Hepatocyte (in vitro differentiated cells): ENCODE data around the gene RABL3. TPM values are rescaled to one million over a fixed set of nuclear protein-coding genes. Genes with fewer than 3 reads are reported as not detected.

Source experiments
- DNase-seq: peaks from one replicate; pipeline ENCODE4 v3.0.0-alpha.2; 2016; ENCODE audit warnings: low spot score
- H2AFZ ChIP-seq: fragments of 200-600 bp; sonication (generic); 2 replicates; pipeline ENCODE4 v1.6.0; 2016; ENCODE audit warnings: antibody characterized with exemption, mild to moderate bottlenecking
- H3K27ac ChIP-seq: fragments of 200-600 bp; sonication (generic); 2 replicates; pipeline ENCODE4 v1.5.1; 2016; ENCODE audit warnings: mild to moderate bottlenecking
- H3K27me3 ChIP-seq: fragments of 200-600 bp; sonication (generic); 2 replicates; pipeline ENCODE4 v1.6.1; 2016
- H3K36me3 ChIP-seq: fragments of 200-600 bp; sonication (generic); replicated peaks from 2 replicates; pipeline ENCODE4 v1.5.1; 2016; ENCODE audit warnings: low read depth; ENCODE audit not compliant: insufficient read depth
- H3K4me1 ChIP-seq: fragments of 200-600 bp; sonication (generic); 2 replicates; pipeline ENCODE4 v1.5.1; 2016; ENCODE audit warnings: mild to moderate bottlenecking, moderate library complexity; ENCODE audit not compliant: insufficient read depth
- H3K4me2 ChIP-seq: fragments of 200-600 bp; sonication (generic); 2 replicates; pipeline ENCODE4 v1.6.0; 2016
- H3K4me3 ChIP-seq: fragments of 200-600 bp; sonication (generic); 2 replicates; pipeline ENCODE4 v1.5.1; 2016; ENCODE audit warnings: mild to moderate bottlenecking
- H3K79me2 ChIP-seq: fragments of 200-600 bp; sonication (generic); 2 replicates; pipeline ENCODE4 v1.6.0; 2017; ENCODE audit warnings: mild to moderate bottlenecking
- H3K9me2 ChIP-seq: fragments of 200-600 bp; sonication (generic); replicated peaks from 2 replicates; pipeline ENCODE4 v1.6.0; 2017; ENCODE audit warnings: mild to moderate bottlenecking; ENCODE audit not compliant: insufficient read depth
- H3K9me3 ChIP-seq: fragments of 200-600 bp; sonication (generic); 2 replicates; pipeline ENCODE4 v1.5.1; 2016; ENCODE audit warnings: low read depth, mild to moderate bottlenecking
- H4K20me1 ChIP-seq: fragments of 200-600 bp; sonication (generic); 2 replicates; pipeline ENCODE4 v1.6.0; 2016; ENCODE audit warnings: mild to moderate bottlenecking; ENCODE audit not compliant: insufficient read depth, poor library complexity, severe bottlenecking
- CTCF ChIP-seq: fragments of 200-600 bp; sonication (generic); IDR thresholded peaks from 2 replicates; pipeline ENCODE4 v1.5.1; 2016; ENCODE audit warnings: antibody characterized with exemption, mild to moderate bottlenecking; ENCODE audit not compliant: poor library complexity
- EZH2 ChIP-seq: fragments of 200-600 bp; sonication (generic); IDR thresholded peaks from 2 replicates; pipeline ENCODE4 v1.6.1; 2016; ENCODE audit warnings: antibody characterized with exemption, mild to moderate bottlenecking, borderline replicate concordance
- EZH2phosphoT487 ChIP-seq: fragments of 200-600 bp; sonication (generic); IDR thresholded peaks from one replicate; pipeline ENCODE4 v1.6.1; 2018; ENCODE audit warnings: antibody characterized with exemption, mild to moderate bottlenecking, low read depth, moderate library complexity; ENCODE audit not compliant: unreplicated experiment, severe bottlenecking
- WGBS: methylation state at CpG from one replicate; pipeline ENCODE4 v1.1.6; 2016; ENCODE audit warnings: low lambda C conversion rate; ENCODE audit errors: missing lambda C conversion rate; 5-methylcytosine and 5-hydroxymethylcytosine counted together
- polyA plus RNA-seq: library from polyadenylated mRNA; unstranded; fragments of >200 nt; fragmentation: Nextera tagmentation; extraction: Ambion mirVana; gene quantifications from 2 replicates; pipeline ENCODE4 v1.2.1, GENCODE V29; 2016
- total RNA-seq: library from RNA; depleted of rRNA; stranded (reverse); fragments of >200 nt; gene quantifications from 2 replicates; pipeline ENCODE4 v1.2.3, GENCODE V29; 2014

Gene RABL3
- total and polyA plus RNA-seq, 2 experiments from 2014 or later: 12.7 to 23.7 TPM

- Histone ChIP-seq H3K4me2 (no peak overlapping the region), H3K79me2 (peaks cover 7% of the 10 kb centered on the region), H3K27ac (no peak overlapping the region), H3K27me3 (no peaks in the 10 kb centered on the region), H3K36me3 (no peaks in the 10 kb centered on the region), H3K9me2 (no peaks in the 10 kb centered on the region), H3K4me3 (no peak overlapping the region), H4K20me1 (no peaks in the 10 kb centered on the region), H3K9me3 (no peaks in the 10 kb centered on the region), H3K4me1 (no peaks in the 10 kb centered on the region), H2AFZ (no peak overlapping the region)
- no peak for TF ChIP-seq EZH2phosphoT487
- TF ChIP-seq CTCF: no peak
- TF ChIP-seq EZH2: no peak
- DNase-seq: no peak
Measured at GRCh38 chr3:120713262-120713661, 29.1 kb downstream of the RABL3 start.

DNA sequence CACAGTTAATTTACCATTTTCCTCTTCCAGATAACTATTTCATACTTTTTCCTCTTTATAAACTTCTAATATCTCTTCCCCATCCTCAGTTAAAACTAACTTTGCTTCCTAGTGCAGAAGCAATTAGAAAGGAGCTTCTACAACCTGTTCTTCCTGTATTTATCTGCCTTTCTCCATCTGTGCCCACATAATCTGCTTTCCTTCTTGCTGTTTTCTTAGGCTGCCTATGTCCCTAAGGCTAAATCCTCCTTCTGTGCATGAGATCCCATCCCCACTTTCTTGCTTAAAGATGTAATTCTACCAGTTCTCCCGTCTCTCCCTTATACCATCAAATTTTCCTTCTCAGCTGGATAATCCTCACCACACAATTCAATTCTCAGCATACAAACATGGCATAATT, 31.9 kb downstream of the RABL3 start:
- H3K9me3 ChIP-seq: no peaks in the 10 kb centered on the region
- H4K20me1 ChIP-seq: no peaks in the 10 kb centered on the region
- no peak overlapping the region for H3K4me3 ChIP-seq
- H2AFZ ChIP-seq: no peak overlapping the region
- 81% methylated on average over 1 of the region's 1 CpG for WGBS
- H3K79me2 ChIP-seq: no peaks in the 10 kb centered on the region
- DNase-seq: no peak
- H3K27me3 ChIP-seq: no peaks in the 10 kb centered on the region
- H3K27ac ChIP-seq: no peak overlapping the region
- no peaks in the 10 kb centered on the region for H3K4me1 ChIP-seq
- no peak for TF ChIP-seq EZH2
- no peak for TF ChIP-seq EZH2phosphoT487
- TF ChIP-seq CTCF: no peak
- H3K4me2 ChIP-seq: no peak overlapping the region
- no peaks in the 10 kb centered on the region for H3K9me2 ChIP-seq
- H3K36me3 ChIP-seq: no peaks in the 10 kb centered on the region

- no peak for TF ChIP-seq EZH2phosphoT487
- TF ChIP-seq EZH2: no peak
- no peak for TF ChIP-seq CTCF
- Histone ChIP-seq H3K4me2 (no peak overlapping the region), H3K36me3 (no peaks in the 10 kb centered on the region), H3K4me1 (no peaks in the 10 kb centered on the region), H3K9me2 (no peaks in the 10 kb centered on the region), H2AFZ (no peak overlapping the region), H4K20me1 (no peaks in the 10 kb centered on the region), H3K27me3 (no peaks in the 10 kb centered on the region), H3K79me2 (no peaks in the 10 kb centered on the region), H3K27ac (no peak overlapping the region), H3K4me3 (no peak overlapping the region), H3K9me3 (no peaks in the 10 kb centered on the region)
- DNase-seq: no peak
Measured at GRCh38 chr3:120708408-120708807, 33.9 kb downstream of the RABL3 start.

DNA sequence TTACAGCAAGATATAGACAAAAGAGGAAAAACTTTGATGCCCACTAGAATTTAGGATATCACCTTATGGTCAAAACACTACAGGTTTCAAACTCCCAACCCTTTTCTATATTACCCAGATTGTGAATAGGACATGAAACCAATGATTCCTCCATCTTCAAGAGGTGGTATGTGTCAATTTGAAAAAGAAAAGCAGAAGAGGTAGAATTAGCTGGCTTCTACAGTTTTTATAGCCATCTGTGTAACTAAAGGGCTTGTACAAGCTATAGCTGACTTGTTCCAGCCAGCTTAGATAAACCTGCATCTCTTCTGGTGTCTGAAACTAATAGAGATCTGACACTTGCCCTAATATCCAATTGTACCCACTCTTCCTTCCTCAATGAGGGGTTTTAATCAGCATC, 35.4 kb downstream of the RABL3 start:
- no peaks in the 10 kb centered on the region for H4K20me1 ChIP-seq
- no peak overlapping the region for H3K4me3 ChIP-seq
- H2AFZ ChIP-seq: no peak overlapping the region
- H3K9me3 ChIP-seq: no peaks in the 10 kb centered on the region
- TF ChIP-seq EZH2phosphoT487 (no peak), EZH2 (no peak), CTCF (no peak)
- no peak overlapping the region for H3K27ac ChIP-seq
- no peaks in the 10 kb centered on the region for H3K79me2 ChIP-seq
- DNase-seq: no peak
- no peaks in the 10 kb centered on the region for H3K4me1 ChIP-seq
- no peaks in the 10 kb centered on the region for H3K9me2 ChIP-seq
- H3K4me2 ChIP-seq: no peak overlapping the region
- H3K27me3 ChIP-seq: no peaks in the 10 kb centered on the region
- no peaks in the 10 kb centered on the region for H3K36me3 ChIP-seq
